GM10266 (cell line): ENCODE results near the gene SYNDIG1.

Source experiments
- DNase-seq: peaks from one replicate; pipeline ENCODE4 v3.0.0; 2012; ENCODE audit errors: extremely low spot score
- TF ChIP-seq, protein P1 (sequence below): IDR thresholded peaks from 2 replicates; pipeline ENCODE4 v1.5.1; 2012; ENCODE audit warnings: mild to moderate bottlenecking, low read depth; ENCODE audit not compliant: control insufficient read depth, insufficient read depth; ENCODE audit errors: missing control alignments

Gene SYNDIG1

DNA sequence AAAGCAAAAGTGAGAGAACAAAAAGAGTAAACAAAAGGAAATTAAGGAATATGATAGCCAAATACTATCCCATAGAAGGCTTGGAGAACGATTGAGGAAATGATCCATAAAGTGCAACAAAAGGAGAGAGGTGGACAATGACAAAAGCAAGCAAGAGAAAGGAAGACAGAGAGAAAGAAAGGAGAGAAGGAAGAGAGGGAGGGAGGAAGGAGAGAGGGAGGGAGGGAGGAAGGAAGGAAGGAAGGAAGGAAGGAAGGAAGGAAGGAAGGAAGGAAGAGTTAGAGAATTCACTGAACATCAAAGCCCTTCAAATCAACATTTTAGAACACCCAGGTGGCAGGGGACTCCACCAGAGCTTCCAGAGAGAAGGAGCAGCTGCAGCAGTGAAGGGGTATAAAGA is 185.0 kb downstream of the SYNDIG1 start:
- TF ChIP-seq, protein P1, sequence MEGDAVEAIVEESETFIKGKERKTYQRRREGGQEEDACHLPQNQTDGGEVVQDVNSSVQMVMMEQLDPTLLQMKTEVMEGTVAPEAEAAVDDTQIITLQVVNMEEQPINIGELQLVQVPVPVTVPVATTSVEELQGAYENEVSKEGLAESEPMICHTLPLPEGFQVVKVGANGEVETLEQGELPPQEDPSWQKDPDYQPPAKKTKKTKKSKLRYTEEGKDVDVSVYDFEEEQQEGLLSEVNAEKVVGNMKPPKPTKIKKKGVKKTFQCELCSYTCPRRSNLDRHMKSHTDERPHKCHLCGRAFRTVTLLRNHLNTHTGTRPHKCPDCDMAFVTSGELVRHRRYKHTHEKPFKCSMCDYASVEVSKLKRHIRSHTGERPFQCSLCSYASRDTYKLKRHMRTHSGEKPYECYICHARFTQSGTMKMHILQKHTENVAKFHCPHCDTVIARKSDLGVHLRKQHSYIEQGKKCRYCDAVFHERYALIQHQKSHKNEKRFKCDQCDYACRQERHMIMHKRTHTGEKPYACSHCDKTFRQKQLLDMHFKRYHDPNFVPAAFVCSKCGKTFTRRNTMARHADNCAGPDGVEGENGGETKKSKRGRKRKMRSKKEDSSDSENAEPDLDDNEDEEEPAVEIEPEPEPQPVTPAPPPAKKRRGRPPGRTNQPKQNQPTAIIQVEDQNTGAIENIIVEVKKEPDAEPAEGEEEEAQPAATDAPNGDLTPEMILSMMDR, result no peak
- no peak for DNase-seq

DNA sequence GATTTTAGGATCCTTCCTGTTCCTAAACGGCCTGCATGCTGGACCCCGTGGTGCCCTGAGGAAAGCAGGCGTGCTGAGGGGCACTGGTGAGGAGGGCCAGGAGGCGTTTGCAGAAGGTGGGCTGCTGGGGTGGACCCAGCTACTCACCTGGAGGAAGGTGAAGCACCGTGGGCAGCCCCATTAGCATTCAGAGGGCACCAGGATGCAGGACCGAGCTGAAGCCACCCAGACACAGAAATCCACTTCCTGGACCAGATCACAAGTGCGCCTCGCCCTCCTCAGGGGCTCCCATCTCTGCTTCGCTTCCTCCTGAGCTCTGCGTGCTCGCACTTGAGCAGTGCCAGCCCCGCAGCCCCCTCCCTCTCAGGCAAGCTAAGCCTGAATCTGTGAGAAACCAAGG is 187.0 kb downstream of the SYNDIG1 start:
- DNase-seq, result no peak
- TF ChIP-seq, protein P1, result no peak

DNA sequence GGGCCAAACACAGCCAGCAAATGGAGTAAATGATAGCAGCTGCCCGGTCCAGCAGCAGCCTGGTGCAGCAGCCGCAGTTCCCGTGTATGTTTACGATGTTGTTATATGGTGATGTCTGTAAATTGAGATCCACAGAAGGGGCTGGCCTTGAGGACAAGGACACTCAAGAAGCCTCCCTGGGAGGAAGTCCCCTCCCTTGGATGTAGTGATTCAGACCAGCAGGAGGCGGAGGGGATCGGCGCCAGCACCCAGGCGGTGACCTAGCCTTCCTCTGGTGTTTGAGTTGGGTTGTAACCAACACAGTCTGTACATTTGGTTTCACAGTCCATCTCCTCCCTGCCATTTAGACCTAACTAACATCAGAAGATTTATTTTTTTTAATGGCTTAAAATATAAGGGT is 187.8 kb downstream of the SYNDIG1 start:
- DNase-seq, result no peak
- TF ChIP-seq, protein P1, result no peak

DNA sequence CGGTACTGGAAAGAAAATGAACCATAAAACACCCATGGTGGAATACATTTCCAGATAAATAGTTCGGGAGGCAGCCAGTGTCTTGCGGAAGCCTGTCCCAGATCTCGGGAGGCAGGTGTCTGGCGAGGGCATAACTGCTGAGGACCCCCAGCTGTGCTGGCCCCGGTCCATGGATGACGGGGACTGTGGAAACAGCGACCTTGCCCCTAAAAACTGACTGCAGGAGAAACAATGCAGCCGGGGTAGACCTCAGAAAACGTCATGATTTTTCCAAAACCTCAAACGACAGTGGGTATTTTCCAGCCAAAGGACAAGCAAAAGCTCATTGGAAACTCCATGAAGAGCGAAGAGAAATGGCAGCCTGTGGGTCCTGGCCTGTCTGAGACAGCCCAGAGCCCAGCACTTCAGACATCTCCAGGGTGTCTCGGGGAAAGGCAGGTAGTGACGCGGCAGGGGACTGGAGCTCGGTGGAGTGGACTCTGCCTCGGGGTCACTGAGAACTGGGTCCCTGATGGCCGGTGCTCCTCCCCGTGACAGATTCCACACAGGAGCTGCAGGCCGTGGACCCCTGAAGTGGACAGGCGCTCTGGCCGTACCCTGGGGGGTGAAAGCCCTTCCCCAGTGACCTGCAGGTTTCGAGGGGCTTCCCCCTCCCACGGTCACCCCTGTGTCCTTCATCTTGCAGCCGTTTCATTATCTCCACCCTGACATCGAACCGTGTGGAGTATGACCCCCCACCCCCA is 188.6 kb downstream of the SYNDIG1 start:
- TF ChIP-seq, protein P1, result no peak
- no peak for DNase-seq

DNA sequence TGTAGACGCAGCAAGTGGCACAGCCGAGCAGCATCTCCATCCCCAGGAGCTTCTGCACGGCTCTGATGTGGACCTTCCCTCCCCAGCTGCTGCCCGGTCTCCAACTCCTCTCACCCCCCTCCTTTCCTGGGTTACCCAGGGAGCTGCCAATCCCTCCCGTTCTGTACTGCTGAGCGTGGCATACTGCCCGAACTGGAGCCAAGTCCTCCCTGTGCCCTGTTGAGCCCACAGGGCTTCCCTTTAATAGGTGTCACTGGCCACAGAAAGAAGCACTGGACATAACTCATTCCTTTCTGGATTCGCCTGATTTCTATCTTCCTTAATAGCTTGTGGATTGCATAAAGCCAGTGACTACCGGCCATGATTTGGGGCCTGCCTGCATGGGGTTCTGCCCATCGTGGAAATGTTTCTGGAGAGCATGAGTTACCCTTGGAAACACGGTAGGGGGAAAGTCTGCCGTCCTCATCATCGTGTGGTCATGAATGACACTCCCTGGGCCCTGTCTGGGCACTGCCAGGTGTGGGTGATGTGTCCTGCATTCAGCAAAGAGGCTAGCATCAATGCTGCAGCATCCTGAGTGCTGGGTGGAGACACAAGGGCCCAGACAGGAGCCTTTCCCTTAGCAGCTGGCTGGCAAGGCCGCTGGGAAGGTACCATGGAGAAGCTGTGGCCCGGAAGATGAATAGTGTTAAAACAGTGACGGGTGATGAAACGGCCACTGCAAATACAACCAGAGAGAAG is 189.7 kb downstream of the SYNDIG1 start:
- no peak for DNase-seq

DNA sequence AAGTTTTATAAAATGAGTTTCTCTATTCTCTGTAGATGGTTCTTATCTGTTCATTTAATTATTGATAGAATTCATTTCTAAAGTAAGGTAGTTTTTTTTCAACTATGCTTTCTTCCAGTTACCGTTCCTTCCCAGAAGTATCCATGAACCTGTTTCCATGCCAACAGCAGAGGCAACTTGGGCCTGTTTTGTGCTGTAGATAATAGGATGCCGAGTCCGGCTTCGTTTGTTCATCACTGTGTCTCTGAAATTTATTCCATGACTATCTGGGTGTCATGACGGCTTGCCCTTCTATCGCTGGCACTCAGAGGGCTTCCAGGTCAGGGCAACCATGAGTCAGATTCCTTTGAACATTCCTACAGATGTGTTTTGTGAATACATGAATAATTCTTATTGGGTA is 190.4 kb downstream of the SYNDIG1 start:
- TF ChIP-seq, protein P1, result no peak
- DNase-seq, result no peak

More for the DNA sequence above, 189.7 kb downstream of the SYNDIG1 start:
- TF ChIP-seq, protein P1, result no peak

DNA sequence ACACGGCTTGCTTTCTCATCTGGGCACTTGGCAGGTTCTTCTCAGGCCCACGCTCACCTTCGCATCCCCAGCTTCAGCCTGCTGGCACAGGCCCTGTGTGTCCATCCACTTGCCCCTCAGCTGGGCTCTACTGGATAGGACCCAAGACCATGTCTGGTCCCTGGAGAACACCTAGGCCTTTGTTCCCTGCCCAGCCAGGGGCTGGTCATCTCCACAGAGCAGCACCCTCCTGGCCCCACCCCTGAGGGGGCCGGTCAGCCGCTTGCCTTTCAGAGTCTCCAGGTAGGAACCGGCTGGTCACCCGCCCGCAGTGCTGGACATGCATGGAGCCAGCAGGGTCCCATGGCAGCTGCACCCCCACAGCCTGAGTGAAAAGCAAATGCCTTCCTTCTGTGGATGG is 191.2 kb downstream of the SYNDIG1 start:
- TF ChIP-seq, protein P1, result no peak
- no peak for DNase-seq
